ENCODE results near the gene DRC7. TPM values are rescaled to one million over a fixed set of nuclear protein-coding genes. Genes with fewer than 3 reads are reported as not detected.

Gene DRC7
- total RNA-seq, 4 donors from 2014 or later, result 0.22 to 2.1 TPM; not detected in 2

- Histone ChIP-seq H3K4me3 (no peak overlapping the region), H3K4me1 (peaks cover 0 to 3% (median 0%) of the 10 kb centered on the region in 4 donors), H3K36me3 (peaks cover 0 to 78% (median 0%) of the 10 kb centered on the region in 3 donors), H3K9me3 (no peaks in the 10 kb centered on the region), H3K27me3 (no peaks in the 10 kb centered on the region), H3K27ac (no peak overlapping the region)
- WGBS, 2 donors, result 93 to 96% methylated on average over 12 to 15 of the region's 15 CpGs
- TF ChIP-seq EP300 (IDR thresholded peaks at IDR 0.05) (no peak), CTCF (IDR thresholded peaks at IDR 0.05) (no peak), POLR2A (IDR thresholded peaks at IDR 0.05) (no peak)
- no peak for DNase-seq (ENCODE audit: low spot score in 2 of 2)
Measured at GRCh38 chr16:57770361-57770760, 75.8 kb downstream of the DRC7 start.

GRCh38 chr16:57771141-57771785 lies 76.7 kb downstream of the DRC7 start:
- WGBS, 2 donors, result 91 to 93% methylated on average over 24 to 26 of the region's 26 CpGs
- no peak for DNase-seq (ENCODE audit: low spot score in 2 of 2)
- peaks cover 0 to 9% (median 0%) of the 10 kb centered on the region in 4 donors for H3K4me1 ChIP-seq
- no peaks in the 10 kb centered on the region for H3K9me3 ChIP-seq
- H3K36me3 ChIP-seq, result peaks cover 0 to 75% (median 0%) of the 10 kb centered on the region in 3 donors
- H3K27me3 ChIP-seq, result no peaks in the 10 kb centered on the region
- H3K27ac ChIP-seq, result no peak overlapping the region
- TF ChIP-seq CTCF (IDR thresholded peaks at IDR 0.05) (no peak), EP300 (IDR thresholded peaks at IDR 0.05) (no peak), POLR2A (IDR thresholded peaks at IDR 0.05) (no peak)
- no peak overlapping the region for H3K4me3 ChIP-seq

GRCh38 chr16:57773019-57773418 lies 78.4 kb downstream of the DRC7 start:
- H3K4me1 ChIP-seq, result peaks cover 0 to 9% (median 0%) of the 10 kb centered on the region in 4 donors
- no peak overlapping the region for H3K27ac ChIP-seq
- peaks cover 0 to 66% (median 0%) of the 10 kb centered on the region in 3 donors for H3K36me3 ChIP-seq
- no peak for TF ChIP-seq EP300 (IDR thresholded peaks at IDR 0.05)
- TF ChIP-seq POLR2A (IDR thresholded peaks at IDR 0.05), result no peak
- no peak for TF ChIP-seq CTCF (IDR thresholded peaks at IDR 0.05)
- 81 to 89% methylated on average over 11 of the region's 11 CpGs for WGBS, 2 donors
- H3K27me3 ChIP-seq, result no peaks in the 10 kb centered on the region
- H3K4me3 ChIP-seq, result no peak overlapping the region
- DNase-seq (ENCODE audit: low spot score in 2 of 2), result no peak
- no peaks in the 10 kb centered on the region for H3K9me3 ChIP-seq

- Histone ChIP-seq H3K27me3 (no peaks in the 10 kb centered on the region), H3K27ac (peak overlapping the region in 1 of 4 donors; percentile 11), H3K4me1 (peaks cover 0 to 9% (median 0%) of the 10 kb centered on the region in 4 donors), H3K9me3 (no peaks in the 10 kb centered on the region), H3K36me3 (peaks cover 0 to 64% (median 0%) of the 10 kb centered on the region in 3 donors), H3K4me3 (no peak overlapping the region)
- WGBS, 2 donors, result 76 to 77% methylated on average over 11 of the region's 11 CpGs
- DNase-seq (ENCODE audit: low spot score in 2 of 2), result no peak
- no peak for TF ChIP-seq EP300 (IDR thresholded peaks at IDR 0.05)
Measured at GRCh38 chr16:57773655-57774295, 79.2 kb downstream of the DRC7 start.

GRCh38 chr16:57774705-57775285 lies 80.2 kb downstream of the DRC7 start:
- H3K4me3 ChIP-seq, result no peak overlapping the region
- H3K4me1 ChIP-seq, result peaks cover 0 to 9% (median 0%) of the 10 kb centered on the region in 4 donors
- WGBS, 2 donors, result 87 to 92% methylated on average over 12 of the region's 12 CpGs
- H3K27me3 ChIP-seq, result no peaks in the 10 kb centered on the region
- DNase-seq (ENCODE audit: low spot score in 2 of 2), result no peak
- H3K27ac ChIP-seq, result peak overlapping the region in 1 of 4 donors; percentile 57
- no peaks in the 10 kb centered on the region for H3K9me3 ChIP-seq
- TF ChIP-seq CTCF (IDR thresholded peaks at IDR 0.05), result no peak
- no peak for TF ChIP-seq POLR2A (IDR thresholded peaks at IDR 0.05)
- H3K36me3 ChIP-seq, result peaks cover 0 to 63% (median 0%) of the 10 kb centered on the region in 3 donors
